Activated CD4-positive, alpha-beta memory T cell treated with anti-CD3 and anti-CD28 coated beads, Interleukin-2, amount 10 ng/mL, durations not matched to agents 7 days and 5 days (primary cell): ENCODE measurements around the gene NLRP9. TPM values are rescaled to one million over a fixed set of nuclear protein-coding genes. Genes with fewer than 3 reads are reported as not detected.

Experiments
- CTCF ChIA-PET: fragments of 350-600 bp; sonication (Branson Sonifier 250); formaldehyde crosslinking; loops from one replicate; lab custom pipeline; 2021; ENCODE audit warnings: antibody characterized with exemption, inconsistent platforms; lab: Charles Lee
- POLR2A ChIA-PET: fragments of 350-600 bp; sonication (Branson Sonifier 250); formaldehyde crosslinking; loops from one replicate; lab custom pipeline; 2021; ENCODE audit warnings: antibody characterized with exemption; lab: Charles Lee
- DNase-seq: peaks from one replicate; pipeline ENCODE4 v3.0.0-alpha.2; 2020
- H3K27ac Mint-ChIP-seq: one replicate; pipeline ENCODE4 v1.8.0; 2021; ENCODE audit warnings: mild to moderate bottlenecking, mixed read lengths
- H3K27me3 Mint-ChIP-seq: one replicate; pipeline ENCODE4 v1.8.0; 2021; ENCODE audit warnings: mixed read lengths
- H3K36me3 Mint-ChIP-seq: one replicate; pipeline ENCODE4 v1.8.0; 2021; ENCODE audit warnings: low read depth, mixed read lengths
- H3K4me1 Mint-ChIP-seq: one replicate; pipeline ENCODE4 v1.8.0; 2021; ENCODE audit warnings: mixed read lengths
- H3K4me3 Mint-ChIP-seq: one replicate; pipeline ENCODE4 v1.8.0; 2021; ENCODE audit warnings: mild to moderate bottlenecking, mixed read lengths
- H3K9me3 Mint-ChIP-seq: one replicate; pipeline ENCODE4 v1.8.0; 2021; ENCODE audit warnings: mixed read lengths
- total RNA-seq, 2 experiments: library from RNA; stranded (reverse); gene quantifications; one replicate each; pipeline ENCODE4 v1.2.3, GENCODE V29; 2021

Gene NLRP9
- total RNA-seq, 2 experiments from 2014 or later: not detected

GRCh38 chr19:55698256-55698655 is 39.9 kb downstream of the NLRP9 start:
- Mint-ChIP-seq H3K36me3 (peaks cover 43% of the 10 kb centered on the region), H3K27me3 (no peaks in the 10 kb centered on the region), H3K4me3 (no peak overlapping the region), H3K27ac (no peak overlapping the region), H3K9me3 (no peaks in the 10 kb centered on the region), H3K4me1 (no peaks in the 10 kb centered on the region)
- ChIA-PET POLR2A (no interaction called here), CTCF (interaction anchor here (0.6 kb wide), 1 partner anchor 696 kb away, joined by 3 read pairs; no protein-coding TSS in a partner anchor)
- DNase-seq: no peak

GRCh38 chr19:55697698-55698097 is 40.5 kb downstream of the NLRP9 start:
- Mint-ChIP-seq H3K36me3 (peaks cover 40% of the 10 kb centered on the region), H3K9me3 (no peaks in the 10 kb centered on the region), H3K27me3 (no peaks in the 10 kb centered on the region), H3K4me1 (no peaks in the 10 kb centered on the region), H3K27ac (no peak overlapping the region), H3K4me3 (no peak overlapping the region)
- CTCF ChIA-PET: interaction anchor here (0.6 kb wide), 1 partner anchor 697 kb away, joined by 3 read pairs; no protein-coding TSS in a partner anchor
- no peak for DNase-seq
- POLR2A ChIA-PET: no interaction called here

- H3K36me3 Mint-ChIP-seq: peaks cover 36% of the 10 kb centered on the region
- CTCF ChIA-PET: no interaction called here
- H3K9me3 Mint-ChIP-seq: no peaks in the 10 kb centered on the region
- no peak overlapping the region for H3K27ac Mint-ChIP-seq
- no peaks in the 10 kb centered on the region for H3K4me1 Mint-ChIP-seq
- no peak for DNase-seq
- H3K27me3 Mint-ChIP-seq: no peaks in the 10 kb centered on the region
- no peak overlapping the region for H3K4me3 Mint-ChIP-seq
- POLR2A ChIA-PET: no interaction called here
Observed at GRCh38 chr19:55697069-55697440, 41.1 kb downstream of the NLRP9 start.

- H3K27ac Mint-ChIP-seq: no peak overlapping the region
Observed at GRCh38 chr19:55696301-55697068, 41.7 kb downstream of the NLRP9 start.

GRCh38 chr19:55695511-55696290 is 42.5 kb downstream of the NLRP9 start:
- ChIA-PET POLR2A (no interaction called here), CTCF (no interaction called here)
- H3K9me3 Mint-ChIP-seq: no peaks in the 10 kb centered on the region
- H3K4me3 Mint-ChIP-seq: no peak overlapping the region
- no peaks in the 10 kb centered on the region for H3K27me3 Mint-ChIP-seq
- H3K27ac Mint-ChIP-seq: no peak overlapping the region
- H3K4me1 Mint-ChIP-seq: no peaks in the 10 kb centered on the region
- no peak for DNase-seq
- H3K36me3 Mint-ChIP-seq: peaks cover 32% of the 10 kb centered on the region

More at GRCh38 chr19:55696301-55697068, 41.7 kb downstream of the NLRP9 start:
- POLR2A ChIA-PET: no interaction called here
- Mint-ChIP-seq H3K36me3 (peaks cover 34% of the 10 kb centered on the region), H3K4me3 (no peak overlapping the region), H3K4me1 (no peaks in the 10 kb centered on the region), H3K9me3 (no peaks in the 10 kb centered on the region), H3K27me3 (no peaks in the 10 kb centered on the region)
- no peak for DNase-seq
- CTCF ChIA-PET: no interaction called here

GRCh38 chr19:55694656-55695491 is 43.3 kb downstream of the NLRP9 start:
- no peak overlapping the region for H3K27ac Mint-ChIP-seq
- H3K4me3 Mint-ChIP-seq: no peak overlapping the region
- no peak for DNase-seq
- no peaks in the 10 kb centered on the region for H3K9me3 Mint-ChIP-seq
- peaks cover 27% of the 10 kb centered on the region for H3K36me3 Mint-ChIP-seq
- POLR2A ChIA-PET: no interaction called here
- no peaks in the 10 kb centered on the region for H3K4me1 Mint-ChIP-seq
- no peaks in the 10 kb centered on the region for H3K27me3 Mint-ChIP-seq
- CTCF ChIA-PET: no interaction called here

GRCh38 chr19:55694241-55694655 is 44.0 kb downstream of the NLRP9 start:
- CTCF ChIA-PET: no interaction called here
- H3K27ac Mint-ChIP-seq: no peak overlapping the region
- POLR2A ChIA-PET: no interaction called here
- no peak for DNase-seq
- no peaks in the 10 kb centered on the region for H3K9me3 Mint-ChIP-seq
- H3K4me1 Mint-ChIP-seq: no peaks in the 10 kb centered on the region
- peaks cover 32% of the 10 kb centered on the region for H3K36me3 Mint-ChIP-seq
- no peaks in the 10 kb centered on the region for H3K27me3 Mint-ChIP-seq
- H3K4me3 Mint-ChIP-seq: no peak overlapping the region

GRCh38 chr19:55693336-55693974 is 44.7 kb downstream of the NLRP9 start:
- CTCF ChIA-PET: interaction anchor here (0.9 kb wide), 1 partner anchor 10 kb away, joined by 3 read pairs; no protein-coding TSS in a partner anchor
- Mint-ChIP-seq H3K9me3 (no peaks in the 10 kb centered on the region), H3K4me3 (no peak overlapping the region), H3K27me3 (no peaks in the 10 kb centered on the region), H3K4me1 (peaks cover 2% of the 10 kb centered on the region), H3K36me3 (peaks cover 35% of the 10 kb centered on the region), H3K27ac (no peak overlapping the region)
- no peak for DNase-seq
- POLR2A ChIA-PET: no interaction called here

GRCh38 chr19:55692681-55693081 is 45.5 kb downstream of the NLRP9 start:
- no peak for DNase-seq
- peaks cover 7% of the 10 kb centered on the region for H3K4me1 Mint-ChIP-seq
- POLR2A ChIA-PET: no interaction called here
- H3K36me3 Mint-ChIP-seq: peaks cover 31% of the 10 kb centered on the region
- no peaks in the 10 kb centered on the region for H3K27me3 Mint-ChIP-seq
- no peaks in the 10 kb centered on the region for H3K9me3 Mint-ChIP-seq
- CTCF ChIA-PET: no interaction called here
- no peak overlapping the region for H3K27ac Mint-ChIP-seq
- H3K4me3 Mint-ChIP-seq: no peak overlapping the region

GRCh38 chr19:55691561-55692481 is 46.4 kb downstream of the NLRP9 start:
- H3K27ac Mint-ChIP-seq: no peak overlapping the region
- CTCF ChIA-PET: no interaction called here
- peaks cover 9% of the 10 kb centered on the region for H3K4me1 Mint-ChIP-seq
- no peak for DNase-seq
- no peaks in the 10 kb centered on the region for H3K27me3 Mint-ChIP-seq
- no peaks in the 10 kb centered on the region for H3K9me3 Mint-ChIP-seq
- peaks cover 26% of the 10 kb centered on the region for H3K36me3 Mint-ChIP-seq
- no peak overlapping the region for H3K4me3 Mint-ChIP-seq
- POLR2A ChIA-PET: no interaction called here

- Mint-ChIP-seq H3K27ac (no peak overlapping the region), H3K27me3 (no peaks in the 10 kb centered on the region), H3K4me1 (peaks cover 9% of the 10 kb centered on the region), H3K36me3 (peaks cover 25% of the 10 kb centered on the region), H3K9me3 (no peaks in the 10 kb centered on the region), H3K4me3 (no peak overlapping the region)
- POLR2A ChIA-PET: no interaction called here
- CTCF ChIA-PET: no interaction called here
- no peak for DNase-seq
Observed at GRCh38 chr19:55690769-55691545, 47.2 kb downstream of the NLRP9 start.
